HG03442 (cell line): ENCODE data around the gene BMPR2.
A peak's percentile ranks its signal among the peaks of the same experiment; 100 is the strongest.

Experiments
- ATAC-seq: cut with Tn5 transposase; IDR thresholded peaks from one replicate; pipeline ENCODE4 v1.9.1; 2021; ENCODE audit warnings: mild to moderate bottlenecking, moderate library complexity; ENCODE audit not compliant: unreplicated experiment

Gene BMPR2

GRCh38 chr2:202588647-202589581 lies 212.8 kb downstream of the BMPR2 start:
- ATAC-seq = peak; percentile 81

GRCh38 chr2:202589582-202589949 lies 213.4 kb downstream of the BMPR2 start:
- no peak for ATAC-seq

GRCh38 chr2:202592566-202592965 lies 216.4 kb downstream of the BMPR2 start:
- ATAC-seq = no peak

GRCh38 chr2:202599105-202599504 lies 223.0 kb downstream of the BMPR2 start:
- no peak for ATAC-seq

GRCh38 chr2:202599911-202600310 lies 223.8 kb downstream of the BMPR2 start:
- ATAC-seq = no peak

- no peak for ATAC-seq
These were observed 228.6 kb downstream of the BMPR2 start for GRCh38 chr2:202604699-202605098.

- no peak for ATAC-seq
These were observed 229.0 kb downstream of the BMPR2 start for GRCh38 chr2:202605174-202605573.

GRCh38 chr2:202608142-202608852 lies 232.2 kb downstream of the BMPR2 start:
- no peak for ATAC-seq

GRCh38 chr2:202609381-202610145 lies 233.4 kb downstream of the BMPR2 start:
- ATAC-seq = peak; percentile 94

- no peak for ATAC-seq
These were observed 234.3 kb downstream of the BMPR2 start for GRCh38 chr2:202610380-202610779.

- no peak for ATAC-seq
These were observed 236.0 kb downstream of the BMPR2 start for GRCh38 chr2:202612145-202612544.

- no peak for ATAC-seq
These were observed 237.4 kb downstream of the BMPR2 start for GRCh38 chr2:202613479-202613878.
